Aorta (tissue), 5 donors: Measurements from ENCODE around the gene GPRASP1. TPM values are rescaled to one million over a fixed set of nuclear protein-coding genes. Genes with fewer than 3 reads are reported as not detected.
"Not testable (repeated sequence)": the region's sequence is repeated elsewhere in the genome, so short reads cannot be mapped to it uniquely, and the experiment has no call there.

Experiments used
- ATAC-seq: fragments of 200-7000 bp; cut with Tn5 transposase; one replicate; pipeline ENCODE4 v1.9.1; 2022; ENCODE audit warnings: moderate library complexity; ENCODE audit not compliant: low FRiP score
- DNase-seq, 2 donors: peaks; one replicate each; pipeline ENCODE4 v3.0.0-alpha.2; 2020
- H3K27ac ChIP-seq, 2 donors: one replicate each; pipeline ENCODE4 v1.5.1; 2013; ENCODE audit warnings: low read length in 2 of 2, mild to moderate bottlenecking in 2 of 2, moderate library complexity in 2 of 2, control low read depth in 1 of 2, inconsistent platforms in 1 of 2, low read depth in 1 of 2
- H3K27me3 ChIP-seq, 2 donors: one replicate each; pipeline ENCODE4 v1.6.1; 2013; ENCODE audit warnings: control low read depth in 1 of 2, low read length in 1 of 2, mild to moderate bottlenecking in 1 of 2, moderate library complexity in 1 of 2; ENCODE audit not compliant: insufficient read depth in 2 of 2, control insufficient read depth in 1 of 2
- H3K36me3 ChIP-seq, 2 donors: one replicate each; pipeline ENCODE4 v1.6.1; 2013; ENCODE audit warnings: control low read depth in 1 of 2, low read length in 1 of 2, mild to moderate bottlenecking in 1 of 2; ENCODE audit not compliant: insufficient read depth in 2 of 2, control insufficient read depth in 1 of 2
- H3K4me1 ChIP-seq, 2 donors: one replicate each; pipeline ENCODE4 v1.6.1; 2013; ENCODE audit warnings: low read length in 2 of 2, control low read depth in 1 of 2, mild to moderate bottlenecking in 1 of 2, moderate library complexity in 1 of 2; ENCODE audit not compliant: insufficient read depth in 2 of 2, control insufficient read depth in 1 of 2
- H3K4me3 ChIP-seq, 2 donors: one replicate each; pipeline ENCODE4 v1.5.1; 2013; ENCODE audit warnings: low read length in 2 of 2, control low read depth in 1 of 2, mild to moderate bottlenecking in 1 of 2
- H3K9me3 ChIP-seq: one replicate; pipeline ENCODE4 v1.6.1; 2013; ENCODE audit warnings: mild to moderate bottlenecking, low read length; ENCODE audit not compliant: control insufficient read depth
- WGBS, 2 donors: extraction: QIAGEN DNeasy Blood & Tissue Kit; methylation state at CpG; one replicate each; pipeline ENCODE4 v1.1.7; 2013; 5-methylcytosine and 5-hydroxymethylcytosine counted together
- intact Hi-C, 2 donors: fragments of 100-400 bp; cut with DNase I; formaldehyde crosslinking; loops; one replicate each; pipeline versions ENCODE4 v1.14.2 to v1.15.0; 2022
- polyA plus RNA-seq, 2 donors: library from polyadenylated mRNA; stranded (reverse); fragments of 200-250 nt; gene quantifications; one replicate each; pipeline ENCODE4 v1.2.3, GENCODE V29; 2013
- total RNA-seq, 2 donors: library from RNA; stranded (reverse); fragmentation: NEBNext Ultra II Directional; extraction: Animal tissue kit (Norgen Biotek cat#: 25700); gene quantifications; one replicate each; pipeline ENCODE4 v1.2.1, GENCODE V29; 2021
- donor health status: healthy with polysubstance abuse.
- donor health status: Bipolar disorder and iron deficiency.
- donor health status: DM: no; HTN: no; CAD: no.
- donor health status: DM: no; HTN: no; CAD: no.
- donor health status: DM: yes; HTN: yes; CAD: no.

Gene GPRASP1
- total and polyA plus RNA-seq, 4 donors: 3.3 to 27.3 (median 18.5) TPM

GRCh38 chrX:102672856-102673255 lies 21.6 kb downstream of the GPRASP1 start:
- no peaks in the 10 kb centered on the region for H3K36me3 ChIP-seq
- H3K4me3 ChIP-seq: no peak overlapping the region
- no peaks in the 10 kb centered on the region for H3K27me3 ChIP-seq
- no peaks in the 10 kb centered on the region for H3K4me1 ChIP-seq
- DNase-seq: peak in 1 of 2 donors; percentile 36
- intact Hi-C loops: no loop called here
- ATAC-seq: no peak
- H3K27ac ChIP-seq: no peak overlapping the region
- WGBS, 2 donors: 3 to 8% methylated on average over 3 of the region's 3 CpGs
- no peaks in the 10 kb centered on the region for H3K9me3 ChIP-seq

GRCh38 chrX:102677479-102677878 lies 26.2 kb downstream of the GPRASP1 start:
- H3K4me1 ChIP-seq, DNase-seq, H3K27ac ChIP-seq, H3K4me3 ChIP-seq, ATAC-seq, intact Hi-C loops, H3K9me3 ChIP-seq, H3K36me3 ChIP-seq, H3K27me3 ChIP-seq: not testable (repeated sequence)
- WGBS, 2 donors: 63 to 100% methylated on average over 1 of the region's 1 CpG

- no peak overlapping the region for H3K4me3 ChIP-seq
Measured at GRCh38 chrX:102684772-102685520, 33.7 kb downstream of the GPRASP1 start.

GRCh38 chrX:102694749-102695148 lies 43.5 kb downstream of the GPRASP1 start:
- no peaks in the 10 kb centered on the region for H3K36me3 ChIP-seq
- WGBS, 2 donors: 76 to 92% methylated on average over 3 of the region's 3 CpGs
- H3K27me3 ChIP-seq: no peaks in the 10 kb centered on the region
- H3K9me3 ChIP-seq: no peaks in the 10 kb centered on the region
- no peak overlapping the region for H3K27ac ChIP-seq
- H3K4me1 ChIP-seq: no peaks in the 10 kb centered on the region
- no peak overlapping the region for H3K4me3 ChIP-seq
- intact Hi-C loops: no loop called here
- ATAC-seq (no peak), DNase-seq (no peak)

More at GRCh38 chrX:102684772-102685520, 33.7 kb downstream of the GPRASP1 start:
- intact Hi-C loops: no loop called here
- no peaks in the 10 kb centered on the region for H3K4me1 ChIP-seq
- 43 to 59% methylated on average over 2 of the region's 2 CpGs for WGBS, 2 donors
- no peaks in the 10 kb centered on the region for H3K36me3 ChIP-seq
- ATAC-seq (no peak), DNase-seq (no peak)
- H3K27me3 ChIP-seq: no peaks in the 10 kb centered on the region
- no peaks in the 10 kb centered on the region for H3K9me3 ChIP-seq
- no peak overlapping the region for H3K27ac ChIP-seq

- intact Hi-C loops: no loop called here
Measured at GRCh38 chrX:102696306-102696705, 45.0 kb downstream of the GPRASP1 start.

GRCh38 chrX:102697494-102697893 lies 46.2 kb downstream of the GPRASP1 start:
- no peak overlapping the region for H3K27ac ChIP-seq
- H3K36me3 ChIP-seq: no peaks in the 10 kb centered on the region
- no peaks in the 10 kb centered on the region for H3K9me3 ChIP-seq
- H3K4me1 ChIP-seq: no peaks in the 10 kb centered on the region
- no peak for DNase-seq
- H3K27me3 ChIP-seq: no peaks in the 10 kb centered on the region
- ATAC-seq: no peak
- H3K4me3 ChIP-seq: no peak overlapping the region
- intact Hi-C loops: no loop called here

More at GRCh38 chrX:102696306-102696705, 45.0 kb downstream of the GPRASP1 start:
- no peak for DNase-seq
- Histone ChIP-seq H3K4me3 (no peak overlapping the region), H3K27ac (no peak overlapping the region), H3K4me1 (no peaks in the 10 kb centered on the region), H3K36me3 (no peaks in the 10 kb centered on the region), H3K27me3 (no peaks in the 10 kb centered on the region), H3K9me3 (no peaks in the 10 kb centered on the region)
- ATAC-seq: no peak

Other genes starting within 250 kb of the GPRASP1 start
- gene NXF2B, start 211.5 kb upstream of the GPRASP1 start, total RNA-seq: not detected
- not detected for gene NXF2B, start 211.5 kb upstream of the GPRASP1 start, polyA plus RNA-seq
- gene TCP11X2, start 179.7 kb upstream of the GPRASP1 start, total RNA-seq: not detected
- gene TCP11X2, start 179.7 kb upstream of the GPRASP1 start, polyA plus RNA-seq: not detected
- gene TMSB15A, start 134.7 kb upstream of the GPRASP1 start, total RNA-seq: 1 to 10 TPM in 1 of 2 donors, under 1 TPM in 1; 0.55 to 1.2 TPM
- gene TMSB15A, start 134.7 kb upstream of the GPRASP1 start, polyA plus RNA-seq: 1 to 10 TPM; 2.4 to 3.8 TPM
- gene ARMCX5, start 52.0 kb upstream of the GPRASP1 start, total RNA-seq: 1 to 10 TPM; 7.3 to 9.7 TPM
- gene ARMCX5, start 52.0 kb upstream of the GPRASP1 start, polyA plus RNA-seq: 1 to 10 TPM; 2.5 to 5.9 TPM
- 10 to 100 TPM; 10.7 to 15.3 TPM for gene GPRASP2, start 61.0 kb downstream of the GPRASP1 start, total RNA-seq
- gene GPRASP2, start 61.0 kb downstream of the GPRASP1 start, polyA plus RNA-seq: 1 to 10 TPM; 6.6 to 7.4 TPM
- gene GPRASP3, start 69.3 kb downstream of the GPRASP1 start, total RNA-seq: 1 to 10 TPM; 4.8 to 9.1 TPM
- 1 to 10 TPM; 2.0 to 2.6 TPM for gene GPRASP3, start 69.3 kb downstream of the GPRASP1 start, polyA plus RNA-seq